ENCODE measurements around the gene SNAP23.

GRCh38 chr15:42576776-42577175 is 81.3 kb downstream of the SNAP23 start:
- no peak for TF ChIP-seq REST (IDR thresholded peaks at IDR 0.05; ENCODE audit: insufficient read depth in 1 of 2, low read depth in 2 of 2, low read length in 2 of 2)
- no peak for TF ChIP-seq TAF1 (IDR thresholded peaks at IDR 0.05; ENCODE audit: borderline replicate concordance, insufficient read depth, low read length)
- no peak for TF ChIP-seq POLR2AphosphoS5 (IDR thresholded peaks at IDR 0.05; ENCODE audit: low read depth, low read length)
- TF ChIP-seq FOXP2 (optimal IDR thresholded peaks at IDR 0.05; ENCODE audit: borderline replicate concordance, extremely low read depth, extremely low read length, insufficient read depth): no peak
